Measurements from ENCODE around the gene PCP4L1. TPM values are rescaled to one million over a fixed set of nuclear protein-coding genes. Genes with fewer than 3 reads are reported as not detected.

PCP4L1 gene
- total RNA-seq, 1 donor from 2014 or later = 0.35 TPM

DNA sequence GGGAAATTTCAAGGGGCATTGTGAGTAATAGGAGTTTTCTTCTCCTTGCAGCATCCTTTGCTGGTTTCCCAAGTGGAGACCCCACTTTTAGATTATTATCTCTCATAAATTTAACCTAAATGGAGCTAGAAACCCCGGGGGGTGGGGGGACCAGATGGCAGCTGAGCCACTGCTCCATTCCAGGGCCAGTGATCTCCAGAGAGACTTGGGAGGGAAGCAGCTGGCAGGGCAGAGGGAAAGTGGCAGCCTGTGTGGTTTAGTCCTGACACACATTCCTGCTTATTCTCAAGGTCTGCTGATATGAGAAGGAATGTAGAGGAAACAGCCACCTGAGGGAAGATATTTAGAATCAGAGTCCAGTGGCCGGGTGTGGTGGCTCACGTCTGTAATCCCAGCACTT lies 16.3 kb downstream of the PCP4L1 start:
- Mint-ChIP-seq H3K36me3 (ENCODE audit: low read depth) (no peaks in the 10 kb centered on the region), H3K9me3 (ENCODE audit: low read depth) (no peaks in the 10 kb centered on the region), H3K4me3 (ENCODE audit: unreplicated experiment) (no peak overlapping the region), H3K27ac (ENCODE audit: unreplicated experiment) (no peak overlapping the region), H3K27me3 (ENCODE audit: low read depth) (peaks cover 44% of the 10 kb centered on the region), H3K4me1 (ENCODE audit: low read depth) (peaks cover 7% of the 10 kb centered on the region)
- no peak for DNase-seq (ENCODE audit: low spot score)
- no peak for TF ChIP-seq CTCF (IDR thresholded peaks at IDR 0.05)

GRCh38 chr1:161282991-161283390 lies 24.4 kb downstream of the PCP4L1 start:
- Mint-ChIP-seq H3K4me3 (ENCODE audit: unreplicated experiment) (no peak overlapping the region), H3K27me3 (ENCODE audit: low read depth) (peaks cover 55% of the 10 kb centered on the region), H3K27ac (ENCODE audit: unreplicated experiment) (no peak overlapping the region), H3K9me3 (ENCODE audit: low read depth) (no peaks in the 10 kb centered on the region), H3K4me1 (ENCODE audit: low read depth) (no peaks in the 10 kb centered on the region), H3K36me3 (ENCODE audit: low read depth) (peaks cover 3% of the 10 kb centered on the region)
- no peak for TF ChIP-seq CTCF (IDR thresholded peaks at IDR 0.05)
- DNase-seq (ENCODE audit: low spot score) = no peak

DNA sequence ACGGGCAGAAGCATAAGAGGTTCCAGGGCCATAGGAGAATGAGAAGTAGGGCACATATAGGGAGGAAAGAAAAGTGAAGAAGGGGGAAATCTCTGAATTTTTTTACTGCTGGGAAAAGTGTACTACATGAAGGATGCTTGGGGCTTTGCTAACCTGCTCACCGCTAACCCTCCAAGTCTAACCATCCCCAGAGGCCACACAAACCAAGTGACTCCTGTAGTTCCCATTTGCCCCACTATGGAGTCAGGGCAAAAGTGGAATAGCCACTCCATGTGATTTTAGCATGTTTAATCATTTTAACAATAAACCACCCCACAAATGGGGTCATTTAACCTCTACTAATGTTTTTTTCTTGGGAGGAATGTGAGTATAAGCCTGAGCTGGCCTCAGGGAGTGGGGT lies 26.6 kb downstream of the PCP4L1 start:
- Mint-ChIP-seq H3K36me3 (ENCODE audit: low read depth) (peaks cover 3% of the 10 kb centered on the region), H3K9me3 (ENCODE audit: low read depth) (no peaks in the 10 kb centered on the region), H3K27me3 (ENCODE audit: low read depth) (peaks cover 42% of the 10 kb centered on the region), H3K27ac (ENCODE audit: unreplicated experiment) (no peak overlapping the region), H3K4me3 (ENCODE audit: unreplicated experiment) (no peak overlapping the region), H3K4me1 (ENCODE audit: low read depth) (no peaks in the 10 kb centered on the region)
- no peak for TF ChIP-seq CTCF (IDR thresholded peaks at IDR 0.05)
- DNase-seq (ENCODE audit: low spot score) = no peak

- Mint-ChIP-seq H3K27me3 (ENCODE audit: low read depth) (peaks cover 38% of the 10 kb centered on the region), H3K4me1 (ENCODE audit: low read depth) (no peaks in the 10 kb centered on the region), H3K9me3 (ENCODE audit: low read depth) (no peaks in the 10 kb centered on the region), H3K36me3 (ENCODE audit: low read depth) (no peaks in the 10 kb centered on the region), H3K27ac (ENCODE audit: unreplicated experiment) (no peak overlapping the region), H3K4me3 (ENCODE audit: unreplicated experiment) (no peak overlapping the region)
- DNase-seq (ENCODE audit: low spot score) = no peak
- no peak for TF ChIP-seq CTCF (IDR thresholded peaks at IDR 0.05)
Observed at GRCh38 chr1:161285521-161285920, 27.0 kb downstream of the PCP4L1 start.

DNA sequence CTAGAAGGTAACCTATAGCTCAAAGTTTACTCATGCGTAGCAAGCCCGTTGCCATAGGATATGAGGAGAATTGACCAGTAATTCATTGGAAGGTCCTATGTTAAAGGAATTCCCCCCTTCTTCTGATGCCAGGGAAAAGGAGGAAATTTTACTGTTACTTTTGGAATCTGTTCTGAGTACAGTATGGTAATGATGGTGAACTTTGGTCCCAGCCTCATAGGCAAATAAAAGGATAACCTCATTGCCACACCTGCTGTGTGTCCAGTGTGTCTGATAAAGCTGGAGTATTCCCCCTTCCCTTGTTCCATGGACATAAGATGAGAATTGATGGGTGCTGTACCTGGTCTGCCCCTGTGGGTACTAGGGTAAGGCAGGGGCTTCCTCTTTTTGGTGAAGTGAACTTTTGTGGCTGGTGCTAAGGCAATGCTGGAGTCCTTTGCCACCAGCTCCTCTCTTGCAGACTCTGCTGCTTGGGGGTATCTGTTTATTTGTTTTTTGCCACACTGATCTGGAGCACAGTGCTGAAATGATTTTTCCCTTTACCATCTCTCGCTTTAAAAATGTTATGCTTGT lies 29.0 kb downstream of the PCP4L1 start:
- no peaks in the 10 kb centered on the region for H3K4me1 Mint-ChIP-seq (ENCODE audit: low read depth)
- no peak for DNase-seq (ENCODE audit: low spot score)
- no peaks in the 10 kb centered on the region for H3K36me3 Mint-ChIP-seq (ENCODE audit: low read depth)
- no peak overlapping the region for H3K27ac Mint-ChIP-seq (ENCODE audit: unreplicated experiment)
- H3K27me3 Mint-ChIP-seq (ENCODE audit: low read depth) = peaks cover 35% of the 10 kb centered on the region
- no peak overlapping the region for H3K4me3 Mint-ChIP-seq (ENCODE audit: unreplicated experiment)
- TF ChIP-seq CTCF (IDR thresholded peaks at IDR 0.05) = no peak
- no peaks in the 10 kb centered on the region for H3K9me3 Mint-ChIP-seq (ENCODE audit: low read depth)
